HPDE6-E6E7 (cell line): Measurements from ENCODE around the gene AMER1.
"Not testable (repeated sequence)": the region's sequence is repeated elsewhere in the genome, so short reads cannot be mapped to it uniquely, and the experiment has no call there.

Source experiments
- DNase-seq: peaks from one replicate; pipeline ENCODE4 v3.0.0; 2011; ENCODE audit warnings: missing footprints; ENCODE audit errors: extremely low spot score

Gene AMER1

GRCh38 chrX:64205441-64205734 lies at the start of gene AMER1:
AMER1 (minus strand) TSS chrX:64205708; CDS start chrX:64193286, 12,422 bp downstream.
- DNase-seq: peak; percentile 16

- no peak for DNase-seq
Measured at GRCh38 chrX:64230123-64230970, 24.8 kb upstream of the AMER1 start, which contains the start of gene ASB12. ASB12 (minus strand) TSS chrX:64230607; CDS start chrX:64225650, 4,957 bp downstream.

- DNase-seq: no peak
Measured at GRCh38 chrX:64229154-64229553, 23.6 kb upstream of the AMER1 start.

- no peak for DNase-seq
Measured at GRCh38 chrX:64218023-64218422, 12.5 kb upstream of the AMER1 start.

GRCh38 chrX:64213989-64214388 lies 8.5 kb upstream of the AMER1 start:
- not testable (repeated sequence) for DNase-seq

GRCh38 chrX:64206556-64207162 lies 1.2 kb upstream of the AMER1 start:
- no peak for DNase-seq

GRCh38 chrX:64205735-64206501 lies 410 bp upstream of the AMER1 start:
- DNase-seq: peak; percentile 62

GRCh38 chrX:64204701-64205440 lies 637 bp downstream of the AMER1 start:
- peak; percentile 14 for DNase-seq

GRCh38 chrX:64204252-64204651 lies 1.3 kb downstream of the AMER1 start:
- no peak for DNase-seq

- no peak for DNase-seq
Measured at GRCh38 chrX:64202808-64203325, 2.6 kb downstream of the AMER1 start.

GRCh38 chrX:64198036-64198435 lies 7.5 kb downstream of the AMER1 start:
- DNase-seq: no peak

- no peak for DNase-seq
Measured at GRCh38 chrX:64196606-64197005, 8.9 kb downstream of the AMER1 start.

- no peak for DNase-seq
Measured at GRCh38 chrX:64195862-64196261, 9.6 kb downstream of the AMER1 start.

GRCh38 chrX:64192673-64193072 lies 12.8 kb downstream of the AMER1 start:
- DNase-seq: no peak

- no peak for DNase-seq
Measured at GRCh38 chrX:64192040-64192439, 13.5 kb downstream of the AMER1 start.

GRCh38 chrX:64191281-64192010 lies 14.1 kb downstream of the AMER1 start:
- DNase-seq: no peak

GRCh38 chrX:64190136-64190740 lies 15.3 kb downstream of the AMER1 start:
- DNase-seq: no peak

- DNase-seq: no peak
Measured at GRCh38 chrX:64188901-64189300, 16.6 kb downstream of the AMER1 start.

- DNase-seq: no peak
Measured at GRCh38 chrX:64187762-64188150, 17.8 kb downstream of the AMER1 start.

- DNase-seq: no peak
Measured at GRCh38 chrX:64186974-64187761, 18.3 kb downstream of the AMER1 start.
